Mesenchymal stem cell (in vitro differentiated cells and primary cell): ENCODE measurements around the gene MLANA.

Experiments
- DNase-seq: peaks from one replicate; pipeline ENCODE4 v3.0.0-alpha.2; 2013
- H2AFZ ChIP-seq: one replicate; pipeline ENCODE4 v1.6.1; 2013; ENCODE audit warnings: low read depth, mild to moderate bottlenecking, control low read depth, inconsistent platforms, low read length, moderate library complexity
- H2AK5ac ChIP-seq: 2 replicates; pipeline ENCODE4 v1.6.1; 2013; ENCODE audit warnings: low read length, moderate library complexity, mild to moderate bottlenecking, inconsistent platforms; ENCODE audit not compliant: severe bottlenecking
- H2BK120ac ChIP-seq: one replicate; pipeline ENCODE4 v1.6.1; 2013; ENCODE audit warnings: low read depth, mild to moderate bottlenecking, inconsistent platforms, low read length, moderate library complexity
- H2BK12ac ChIP-seq, 2 experiments: one replicate each; pipeline ENCODE4 v1.6.1; 2013; ENCODE audit warnings: inconsistent platforms in 2 of 2, low read length in 2 of 2, mild to moderate bottlenecking in 2 of 2, moderate library complexity in 2 of 2, control low read depth in 1 of 2
- H2BK15ac ChIP-seq: one replicate; pipeline ENCODE4 v1.6.1; 2013; ENCODE audit warnings: mild to moderate bottlenecking, low read depth, inconsistent platforms; ENCODE audit not compliant: poor library complexity, severe bottlenecking
- H2BK5ac ChIP-seq: 2 replicates; pipeline ENCODE4 v1.6.1; 2013; ENCODE audit warnings: low read depth, mild to moderate bottlenecking, low read length, control low read depth, inconsistent platforms; ENCODE audit not compliant: poor library complexity, severe bottlenecking
- H3K14ac ChIP-seq, 2 experiments: one replicate each; pipeline ENCODE4 v1.6.1; 2013; ENCODE audit warnings: inconsistent platforms in 2 of 2, low read length in 2 of 2, control low read depth in 1 of 2, mild to moderate bottlenecking in 1 of 2, moderate library complexity in 1 of 2
- H3K18ac ChIP-seq, 2 experiments: one replicate each; pipeline ENCODE4 v1.6.1; 2013; ENCODE audit warnings: inconsistent platforms in 2 of 2, low read length in 2 of 2, control low read depth in 1 of 2, low read depth in 1 of 2, mild to moderate bottlenecking in 1 of 2
- H3K23ac ChIP-seq, 2 experiments: one replicate each; pipeline ENCODE4 v1.6.1; 2013; ENCODE audit warnings: inconsistent platforms in 2 of 2, low read length in 2 of 2, mild to moderate bottlenecking in 2 of 2, moderate library complexity in 2 of 2, control low read depth in 1 of 2
- H3K27ac ChIP-seq: 2 replicates; pipeline ENCODE4 v1.5.1; 2013; ENCODE audit warnings: mild to moderate bottlenecking, moderate library complexity, low read length, control low read depth, inconsistent platforms; ENCODE audit not compliant: poor library complexity, severe bottlenecking
- H3K27me3 ChIP-seq, 2 experiments: 2 replicates each; pipeline versions ENCODE4 v1.6.1 to v1.7.0; 2013; ENCODE audit warnings: low read length in 2 of 2, mild to moderate bottlenecking in 2 of 2, moderate library complexity in 2 of 2, control low read depth in 1 of 2, inconsistent platforms in 1 of 2; ENCODE audit not compliant: control insufficient read depth in 1 of 2, insufficient read depth in 1 of 2
- H3K36me3 ChIP-seq, 2 experiments: 2 replicates each; pipeline versions ENCODE4 v1.6.1 to v1.7.0; 2013; ENCODE audit warnings: low read length in 2 of 2, control low read depth in 1 of 2, inconsistent platforms in 1 of 2, low read depth in 1 of 2, mild to moderate bottlenecking in 1 of 2; ENCODE audit not compliant: insufficient read depth in 2 of 2, control insufficient read depth in 1 of 2
- H3K4ac ChIP-seq, 2 experiments: one replicate each; pipeline ENCODE4 v1.6.1; 2013; ENCODE audit warnings: inconsistent platforms in 2 of 2, low read length in 2 of 2, mild to moderate bottlenecking in 2 of 2, moderate library complexity in 2 of 2, control low read depth in 1 of 2, low read depth in 1 of 2
- H3K4me1 ChIP-seq: 2 replicates; pipeline ENCODE4 v1.6.1; 2013; ENCODE audit warnings: low read depth, low read length, control low read depth; ENCODE audit not compliant: control insufficient read depth, insufficient read depth
- H3K4me2 ChIP-seq: 2 replicates; pipeline ENCODE4 v1.6.1; 2013; ENCODE audit warnings: low read length, mild to moderate bottlenecking, inconsistent platforms; ENCODE audit not compliant: poor library complexity, severe bottlenecking
- H3K4me3 ChIP-seq, 2 experiments: 2 replicates each; pipeline versions ENCODE4 v1.5.1 to v1.7.0; 2013; ENCODE audit warnings: low read length in 2 of 2, mild to moderate bottlenecking in 2 of 2, control low read depth in 1 of 2, low read depth in 1 of 2; ENCODE audit not compliant: insufficient read depth in 1 of 2
- H3K79me1 ChIP-seq: replicated peaks from 2 replicates; pipeline ENCODE4 v1.6.1; 2013; ENCODE audit warnings: mild to moderate bottlenecking, control low read depth, low read length, inconsistent platforms; ENCODE audit not compliant: poor library complexity, severe bottlenecking
- H3K9ac ChIP-seq: 2 replicates; pipeline ENCODE4 v1.7.0; 2013; ENCODE audit warnings: mild to moderate bottlenecking, low read length, moderate library complexity
- H3K9me3 ChIP-seq: 2 replicates; pipeline ENCODE4 v1.7.0; 2013; ENCODE audit warnings: mild to moderate bottlenecking, low read length; ENCODE audit not compliant: control insufficient read depth
- H4K8ac ChIP-seq: one replicate; pipeline ENCODE4 v1.6.1; 2013; ENCODE audit warnings: inconsistent platforms, mild to moderate bottlenecking, low read length, moderate library complexity
- H4K91ac ChIP-seq: one replicate; pipeline ENCODE4 v1.6.1; 2013; ENCODE audit warnings: mild to moderate bottlenecking, low read length, inconsistent platforms
- WGBS: methylation state at CpG from one replicate; pipeline ENCODE4 v1.1.7; 2013; ENCODE audit warnings: mixed read lengths; 5-methylcytosine and 5-hydroxymethylcytosine counted together

Gene MLANA

GRCh38 chr9:5871785-5872184 is 18.9 kb upstream of the MLANA start:
- Histone ChIP-seq H4K91ac (no peak overlapping the region), H3K14ac (no peak overlapping the region), H3K79me1 (no peaks in the 10 kb centered on the region), H2AFZ (peak overlapping the region; percentile 23), H3K9me3 (no peaks in the 10 kb centered on the region), H3K27me3 (no peaks in the 10 kb centered on the region), H2AK5ac (no peak overlapping the region), H3K4me1 (peaks cover 2% of the 10 kb centered on the region), H2BK5ac (no peak overlapping the region), H2BK120ac (peak overlapping the region; percentile 35), H2BK12ac (no peak overlapping the region), H3K36me3 (no peaks in the 10 kb centered on the region), H3K27ac (no peak overlapping the region), H3K4me3 (no peak overlapping the region), H3K4me2 (no peak overlapping the region), H2BK15ac (no peak overlapping the region), H3K9ac (no peak overlapping the region), H4K8ac (no peak overlapping the region), H3K18ac (peak overlapping the region in 1 of 2 experiments; percentile 61), H3K4ac (no peak overlapping the region), H3K23ac (no peak overlapping the region)
- no peak for DNase-seq
- WGBS: 29% methylated on average over 2 of the region's 2 CpGs

GRCh38 chr9:5872511-5872910 is 18.2 kb upstream of the MLANA start:
- DNase-seq: no peak

GRCh38 chr9:5873439-5873838 is 17.2 kb upstream of the MLANA start:
- no peak overlapping the region for H3K14ac ChIP-seq
- 98% methylated on average over 5 of the region's 5 CpGs for WGBS
- no peak overlapping the region for H3K9ac ChIP-seq
- no peaks in the 10 kb centered on the region for H3K9me3 ChIP-seq
- no peak overlapping the region for H4K91ac ChIP-seq
- no peak overlapping the region for H3K4me3 ChIP-seq
- H4K8ac ChIP-seq: no peak overlapping the region
- H2BK5ac ChIP-seq: no peak overlapping the region
- no peak overlapping the region for H3K27ac ChIP-seq
- no peak overlapping the region for H2AK5ac ChIP-seq
- DNase-seq: no peak
- peak overlapping the region in 1 of 2 experiments; percentile 23 for H2BK12ac ChIP-seq
- H2AFZ ChIP-seq: no peak overlapping the region
- no peak overlapping the region for H3K23ac ChIP-seq
- no peaks in the 10 kb centered on the region for H3K36me3 ChIP-seq
- no peaks in the 10 kb centered on the region for H3K79me1 ChIP-seq
- no peak overlapping the region for H3K4me2 ChIP-seq
- no peak overlapping the region for H2BK15ac ChIP-seq
- peaks cover 2% of the 10 kb centered on the region for H3K4me1 ChIP-seq
- no peak overlapping the region for H3K18ac ChIP-seq
- no peaks in the 10 kb centered on the region for H3K27me3 ChIP-seq
- no peak overlapping the region for H3K4ac ChIP-seq
- no peak overlapping the region for H2BK120ac ChIP-seq

More at GRCh38 chr9:5872511-5872910, 18.2 kb upstream of the MLANA start:
- Histone ChIP-seq H2BK120ac (no peak overlapping the region), H2BK15ac (no peak overlapping the region), H2AK5ac (no peak overlapping the region), H3K27ac (no peak overlapping the region), H3K36me3 (no peaks in the 10 kb centered on the region), H3K14ac (no peak overlapping the region), H3K79me1 (no peaks in the 10 kb centered on the region), H3K9ac (no peak overlapping the region), H2BK5ac (no peak overlapping the region), H3K27me3 (no peaks in the 10 kb centered on the region), H4K91ac (no peak overlapping the region), H3K4me3 (no peak overlapping the region), H3K4ac (no peak overlapping the region), H3K18ac (no peak overlapping the region), H3K9me3 (no peaks in the 10 kb centered on the region), H3K23ac (no peak overlapping the region), H2BK12ac (no peak overlapping the region), H4K8ac (no peak overlapping the region), H3K4me2 (no peak overlapping the region), H3K4me1 (peaks cover 2% of the 10 kb centered on the region), H2AFZ (no peak overlapping the region)
- WGBS: 60% methylated on average over 4 of the region's 4 CpGs

DNA sequence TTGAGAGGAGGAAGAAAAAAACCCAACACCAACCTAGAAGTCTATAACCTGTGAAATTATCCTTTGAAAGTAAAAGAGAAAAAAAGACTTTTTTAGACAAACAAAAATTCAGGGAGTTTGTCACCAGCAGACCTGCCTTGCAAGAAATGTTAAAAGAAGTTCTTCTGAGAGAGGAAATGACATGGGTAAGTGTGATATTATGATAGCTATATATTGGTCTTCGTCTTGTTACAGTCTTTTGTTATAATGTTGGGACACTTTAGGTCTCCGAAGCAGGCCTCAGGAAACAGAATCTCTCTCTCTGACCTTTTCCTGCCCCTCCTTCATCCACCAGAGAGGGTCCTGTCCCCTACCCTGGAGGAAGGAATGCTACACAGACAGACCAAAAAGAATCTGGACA is 16.6 kb upstream of the MLANA start:
- H4K8ac ChIP-seq: peak overlapping the region; percentile 71
- no peaks in the 10 kb centered on the region for H3K27me3 ChIP-seq
- no peak overlapping the region for H3K27ac ChIP-seq
- no peak overlapping the region for H2BK5ac ChIP-seq
- H3K14ac ChIP-seq: no peak overlapping the region
- no peak overlapping the region for H3K4ac ChIP-seq
- no peak overlapping the region for H3K9ac ChIP-seq
- no peaks in the 10 kb centered on the region for H3K79me1 ChIP-seq
- 80% methylated on average over 1 of the region's 2 CpGs for WGBS
- no peak overlapping the region for H3K4me3 ChIP-seq
- DNase-seq: no peak
- H4K91ac ChIP-seq: no peak overlapping the region
- H2BK120ac ChIP-seq: no peak overlapping the region
- H3K4me2 ChIP-seq: no peak overlapping the region
- H2AFZ ChIP-seq: no peak overlapping the region
- no peaks in the 10 kb centered on the region for H3K9me3 ChIP-seq
- no peak overlapping the region for H2BK12ac ChIP-seq
- no peak overlapping the region for H2AK5ac ChIP-seq
- no peaks in the 10 kb centered on the region for H3K36me3 ChIP-seq
- H3K18ac ChIP-seq: no peak overlapping the region
- no peak overlapping the region for H2BK15ac ChIP-seq
- peaks cover 2% of the 10 kb centered on the region for H3K4me1 ChIP-seq
- no peak overlapping the region for H3K23ac ChIP-seq
